Measurements from ENCODE around the gene HHAT.

HHAT gene

DNA sequence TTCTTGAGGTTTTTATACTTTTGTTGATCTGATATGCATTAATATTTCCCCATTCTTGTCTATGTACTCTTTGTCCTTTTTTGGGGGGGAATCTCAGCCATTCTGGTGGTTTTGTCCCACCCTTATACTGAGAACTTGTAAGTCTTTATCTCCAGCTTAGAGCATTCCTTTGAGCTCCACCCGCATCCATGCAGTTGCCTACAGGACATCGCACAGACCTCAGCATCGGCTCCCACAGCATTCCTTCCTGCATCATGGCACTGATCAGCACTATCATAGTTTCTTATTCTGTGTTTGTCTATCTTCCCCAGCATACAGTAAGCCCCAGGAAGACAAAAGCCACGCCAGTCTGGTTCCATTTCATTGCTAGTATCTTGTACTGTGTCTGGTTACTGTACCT, 33.0 kb downstream of the HHAT start:
- DNase-seq: no peak

- no peak for DNase-seq
Measured at GRCh38 chr1:210362526-210362925, 33.8 kb downstream of the HHAT start.

- no peak for DNase-seq
Measured at GRCh38 chr1:210363119-210363518, 34.4 kb downstream of the HHAT start.

- no peak for DNase-seq
Measured at GRCh38 chr1:210364479-210364878, 35.8 kb downstream of the HHAT start.

DNA sequence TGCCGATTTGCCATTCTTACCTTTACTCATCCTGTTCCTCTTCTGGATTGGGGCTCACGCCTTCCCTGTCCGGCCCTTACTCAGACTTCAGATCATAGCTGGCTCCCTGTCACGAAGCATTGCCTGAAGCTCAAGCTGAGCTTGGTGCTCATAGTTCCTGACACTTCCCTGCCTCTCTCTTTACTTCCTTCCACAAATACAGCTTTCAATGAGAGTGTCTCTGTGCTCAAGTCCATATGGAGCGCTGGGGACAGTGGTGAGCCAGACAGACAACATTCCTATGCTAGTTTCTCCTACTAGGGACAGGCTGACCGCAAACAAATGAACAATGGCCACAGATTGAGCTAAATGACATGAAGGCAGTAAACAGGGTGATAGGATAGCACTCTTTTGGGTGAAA, 38.1 kb downstream of the HHAT start:
- DNase-seq: no peak

DNA sequence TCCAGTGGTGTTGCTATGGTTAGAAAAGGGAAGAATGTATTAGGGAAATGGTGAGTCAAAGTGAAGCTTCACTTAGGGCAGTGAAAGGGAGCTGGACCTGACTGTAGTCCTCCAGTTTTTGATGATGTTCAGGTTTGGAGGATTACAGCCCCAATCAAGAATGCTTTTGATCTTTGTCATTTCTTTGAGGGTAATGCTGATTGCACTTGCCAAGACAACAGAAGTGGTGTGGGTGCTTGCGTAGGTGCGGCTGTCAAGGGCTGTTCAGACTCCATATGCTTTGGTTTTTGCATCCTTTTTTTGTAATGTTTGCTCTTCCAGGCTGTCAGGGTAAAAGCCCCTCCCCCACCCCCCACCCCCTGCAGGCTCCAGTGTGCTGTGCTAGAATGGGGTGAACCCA, 38.9 kb downstream of the HHAT start:
- DNase-seq: no peak

DNA sequence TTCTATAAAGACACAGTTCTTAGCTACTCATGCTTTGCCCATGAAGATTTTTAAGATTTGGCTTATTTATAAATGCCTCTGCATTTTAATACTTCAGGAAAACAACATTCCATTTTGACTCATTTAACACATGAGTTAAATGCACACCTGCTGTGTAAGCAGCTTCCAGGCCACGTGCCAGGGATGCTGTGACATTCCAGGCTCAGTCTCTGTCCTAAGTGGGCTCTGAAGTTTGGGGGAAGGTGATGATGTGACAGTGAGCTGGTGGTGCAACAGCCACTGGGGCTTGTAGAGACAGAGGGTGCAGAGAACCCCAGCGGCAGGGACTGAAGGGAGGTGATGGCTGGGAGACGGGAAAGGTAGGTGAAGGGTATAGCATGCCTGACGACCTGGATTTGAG, 40.7 kb downstream of the HHAT start:
- DNase-seq: no peak

- no peak for DNase-seq
Measured at GRCh38 chr1:210371916-210372315, 43.2 kb downstream of the HHAT start.

DNA sequence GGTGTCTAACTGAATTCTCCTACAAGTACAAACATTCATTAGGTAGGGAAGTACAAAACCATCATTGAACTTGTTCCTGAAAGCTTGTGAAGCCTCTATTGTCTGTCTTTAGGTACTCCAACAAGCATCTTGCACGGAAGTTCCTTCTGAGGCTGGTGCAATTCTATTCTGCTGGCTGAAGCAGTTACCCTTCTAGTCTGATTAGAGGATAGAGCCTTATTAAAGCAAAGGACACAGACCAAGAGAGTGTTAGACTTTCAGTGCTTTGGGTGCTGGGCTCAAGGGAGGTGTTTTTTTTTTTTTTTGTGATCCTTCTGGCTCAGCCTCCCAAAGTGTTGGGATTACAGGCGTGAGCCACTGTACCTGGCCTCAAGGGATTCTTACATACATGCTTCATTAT, 43.8 kb downstream of the HHAT start:
- DNase-seq: no peak

DNA sequence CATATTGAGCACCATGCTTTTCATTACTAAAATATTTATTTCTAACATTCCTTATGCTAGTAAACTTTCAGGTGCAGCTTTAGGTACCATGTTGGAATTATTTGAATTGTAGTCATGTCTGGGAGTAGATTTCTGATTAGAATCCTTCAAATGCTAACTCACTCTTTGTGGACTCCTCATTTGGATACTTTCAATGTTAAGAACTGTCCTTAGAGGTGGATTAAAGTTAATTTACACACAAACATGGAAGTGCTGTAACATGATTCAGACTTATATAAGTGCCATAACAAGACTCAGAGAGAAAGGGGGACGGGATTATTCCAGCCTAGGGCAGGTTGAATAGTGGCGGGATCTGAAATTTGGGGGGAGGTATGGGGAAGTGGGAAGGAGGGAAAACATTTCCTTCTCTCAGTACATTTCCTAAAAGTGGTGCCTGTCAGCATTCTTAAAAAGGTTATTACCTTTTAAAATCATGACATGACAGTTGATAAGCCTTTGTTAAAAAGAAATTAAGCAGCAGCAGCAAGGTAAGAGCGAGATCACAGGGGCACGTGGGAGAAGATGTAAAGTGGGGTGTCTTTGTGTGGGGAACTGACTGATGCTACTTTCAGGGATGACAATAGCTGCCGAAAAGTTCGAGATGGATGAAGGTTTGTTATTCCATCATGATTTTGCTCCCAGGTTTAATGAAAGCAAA, 44.4 kb downstream of the HHAT start:
- DNase-seq: no peak

DNA sequence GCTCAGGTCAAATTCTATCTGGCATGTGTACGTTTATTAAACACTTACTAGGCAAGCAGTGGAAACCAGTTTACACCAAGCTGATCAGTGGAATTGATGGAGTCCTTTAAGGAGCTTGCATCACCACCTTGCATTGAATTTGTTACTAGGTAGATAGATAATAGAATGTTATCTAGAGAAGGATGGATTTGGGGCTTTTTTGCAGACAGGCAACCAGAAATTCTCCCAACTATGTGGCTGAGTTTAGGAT, 44.9 kb downstream of the HHAT start:
- no peak for DNase-seq

GRCh38 chr1:210373878-210374599, 45.3 kb downstream of the HHAT start:
- DNase-seq: peak in 1 of 2 donors; percentile 5

- no peak for DNase-seq
Measured at GRCh38 chr1:210374600-210374953, 45.9 kb downstream of the HHAT start.

DNA sequence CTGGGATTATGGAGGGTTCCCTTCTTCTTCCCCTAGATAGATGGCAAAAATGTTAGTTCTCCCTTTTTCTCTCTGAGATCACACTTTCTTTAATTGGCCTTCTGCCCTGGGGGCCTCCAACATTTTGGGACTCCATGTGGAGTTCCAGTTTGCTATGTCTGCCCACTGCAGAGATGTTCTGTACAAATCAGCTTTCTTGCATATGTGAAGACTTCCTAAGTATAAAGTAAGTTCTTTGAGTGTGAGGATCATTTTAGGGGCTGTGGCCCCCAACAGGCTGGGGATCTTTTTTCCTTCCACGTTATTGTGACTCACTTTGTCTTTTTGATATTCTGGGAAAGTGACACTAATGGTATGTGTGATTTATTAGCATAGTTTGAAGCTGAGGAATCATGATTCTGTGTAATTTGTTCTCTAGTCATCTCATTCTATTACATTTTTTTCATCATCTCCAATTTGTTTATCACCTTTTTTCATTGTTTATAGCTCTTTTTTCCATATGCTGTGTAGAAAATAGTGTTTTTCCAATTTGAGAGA, 48.2 kb downstream of the HHAT start:
- no peak for DNase-seq

GRCh38 chr1:210377731-210378333, 49.1 kb downstream of the HHAT start:
- DNase-seq: no peak

GRCh38 chr1:210378736-210379135, 50.0 kb downstream of the HHAT start:
- no peak for DNase-seq

DNA sequence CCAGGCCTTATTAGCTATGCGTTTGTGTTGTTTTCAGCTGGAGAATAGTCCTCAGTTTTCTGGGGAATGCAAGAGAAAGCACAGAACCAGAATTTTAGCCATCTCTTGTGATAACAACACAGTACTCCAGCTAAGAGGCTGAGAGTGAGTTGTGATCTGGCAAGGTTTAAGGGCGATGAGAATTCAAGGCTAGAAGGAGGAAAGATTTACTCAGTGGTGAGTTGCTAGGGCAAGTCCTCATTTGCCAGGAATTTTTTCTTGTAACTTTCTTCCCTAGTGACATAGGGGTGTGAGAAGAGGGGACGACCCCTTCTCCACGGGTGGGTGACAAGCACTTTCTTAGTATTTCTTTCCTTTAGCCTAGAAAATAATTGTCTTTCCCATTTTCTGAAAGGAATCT, 53.2 kb downstream of the HHAT start:
- DNase-seq: no peak

DNA sequence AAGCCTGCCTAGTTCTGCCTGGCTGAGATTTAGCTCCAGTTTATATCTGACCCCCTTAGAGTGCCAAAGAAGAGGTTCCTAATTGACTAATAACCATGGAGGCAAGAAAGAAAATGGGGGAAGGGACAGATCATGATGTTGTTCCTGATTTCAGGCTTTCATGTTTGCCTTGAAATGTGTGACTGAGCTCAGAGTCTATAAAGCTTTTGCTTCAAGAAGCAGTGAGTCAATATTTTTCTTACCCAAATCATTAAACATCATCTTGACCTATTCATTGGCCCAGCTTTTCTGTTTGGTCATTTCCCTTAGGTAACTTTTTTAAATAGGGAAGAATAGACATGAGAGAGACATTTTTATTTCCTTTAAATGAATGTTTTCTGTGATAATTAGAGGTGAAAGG, 55.9 kb downstream of the HHAT start:
- no peak for DNase-seq

DNA sequence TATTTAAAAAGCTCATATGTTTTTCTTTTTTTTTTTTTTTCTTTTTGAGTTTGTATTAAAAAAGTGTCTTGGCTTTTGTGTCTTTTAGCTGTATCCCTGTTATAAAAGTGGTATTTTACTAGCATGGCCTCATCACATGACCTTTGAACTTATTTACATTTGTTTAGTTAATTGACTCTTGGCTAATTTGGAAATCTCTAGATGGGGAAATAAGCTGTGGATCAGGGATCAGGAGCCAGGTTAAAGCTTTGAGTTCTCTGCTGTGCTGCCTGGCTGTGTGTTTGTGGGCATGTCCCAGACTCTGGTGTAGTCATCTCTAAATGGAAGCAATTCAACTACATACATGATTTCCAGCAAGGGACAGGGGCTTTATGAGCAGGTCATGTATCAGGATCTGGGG, 56.5 kb downstream of the HHAT start:
- DNase-seq: no peak

GRCh38 chr1:210394281-210394821, 65.6 kb downstream of the HHAT start:
- DNase-seq: no peak

GRCh38 chr1:210396541-210396940, 67.8 kb downstream of the HHAT start:
- DNase-seq: no peak

- no peak for DNase-seq
Measured at GRCh38 chr1:210397252-210397651, 68.5 kb downstream of the HHAT start.

- DNase-seq: no peak
Measured at GRCh38 chr1:210397681-210398080, 69.0 kb downstream of the HHAT start.

- no peak for DNase-seq
Measured at GRCh38 chr1:210398466-210398865, 69.8 kb downstream of the HHAT start.

Measured in bone marrow (tissue), 2 donors.